ENCODE measurements around the gene LMX1B.
"Not testable (repeated sequence)": the region's sequence is repeated elsewhere in the genome, so short reads cannot be mapped to it uniquely, and the experiment has no call there.

Gene LMX1B

GRCh38 chr9:126722922-126723806 is 109.4 kb downstream of the LMX1B start:
- TF ChIP-seq CTCF (IDR thresholded peaks at IDR 0.05): no peak
- Histone ChIP-seq H3K27ac (peak overlapping the region in 1 of 2 donors; percentile 58), H3K4me3 (peak overlapping the region; percentile 70)
- DNase-seq (ENCODE audit: low spot score): no peak

GRCh38 chr9:126723807-126724172 is 110.1 kb downstream of the LMX1B start:
- Histone ChIP-seq H3K27ac (no peak overlapping the region), H3K4me3 (no peak overlapping the region)
- TF ChIP-seq CTCF (IDR thresholded peaks at IDR 0.05): no peak
- no peak for DNase-seq (ENCODE audit: low spot score)

GRCh38 chr9:126724226-126724625 is 110.5 kb downstream of the LMX1B start:
- Histone ChIP-seq H3K27ac (no peak overlapping the region), H3K4me3 (no peak overlapping the region)
- DNase-seq (ENCODE audit: low spot score): no peak

GRCh38 chr9:126725485-126725884 is 111.8 kb downstream of the LMX1B start:
- not testable (repeated sequence) for H3K4me3 ChIP-seq; DNase-seq (ENCODE audit: low spot score); H3K27ac ChIP-seq

More at GRCh38 chr9:126724226-126724625, 110.5 kb downstream of the LMX1B start:
- no peak for TF ChIP-seq CTCF (IDR thresholded peaks at IDR 0.05)

- H3K27ac ChIP-seq; DNase-seq (ENCODE audit: low spot score); H3K4me3 ChIP-seq: not testable (repeated sequence)
These were observed 114.5 kb downstream of the LMX1B start for GRCh38 chr9:126728210-126728609.

- not testable (repeated sequence) for H3K27ac ChIP-seq; DNase-seq (ENCODE audit: low spot score); H3K4me3 ChIP-seq
These were observed 116.9 kb downstream of the LMX1B start for GRCh38 chr9:126730592-126730991.

GRCh38 chr9:126733005-126733404 is 119.3 kb downstream of the LMX1B start:
- TF ChIP-seq CTCF (IDR thresholded peaks at IDR 0.05): no peak
- DNase-seq (ENCODE audit: low spot score): no peak
- Histone ChIP-seq H3K27ac (no peak overlapping the region), H3K4me3 (no peak overlapping the region)

GRCh38 chr9:126734877-126735276 is 121.1 kb downstream of the LMX1B start:
- no peak for TF ChIP-seq CTCF (IDR thresholded peaks at IDR 0.05)
- Histone ChIP-seq H3K4me3 (no peak overlapping the region), H3K27ac (no peak overlapping the region)
- no peak for DNase-seq (ENCODE audit: low spot score)
